HEK293T (cell line): Measurements from ENCODE around the gene DCTN3.

Experiments used
- ARNT ChIP-seq: fragments of 450-650 bp; IDR thresholded peaks from 2 replicates; pipeline ENCODE4 v1.6.1; 2017; ENCODE audit warnings: mild to moderate bottlenecking
- BHLHE40 ChIP-seq: fragments of 450-650 bp; IDR thresholded peaks from 2 replicates; pipeline ENCODE4 v1.6.1; 2016; ENCODE audit warnings: mild to moderate bottlenecking, moderate library complexity, borderline replicate concordance
- CTBP1 ChIP-seq: fragments of 450-650 bp; IDR thresholded peaks from 2 replicates; pipeline ENCODE4 v1.6.1; 2016; ENCODE audit warnings: borderline replicate concordance
- FOXA1 ChIP-seq: fragments of 450-650 bp; IDR thresholded peaks from 2 replicates; pipeline ENCODE4 v1.6.1; 2016; ENCODE audit warnings: mild to moderate bottlenecking
- FOXM1 ChIP-seq: fragments of 450-650 bp; IDR thresholded peaks from 2 replicates; pipeline ENCODE4 v1.6.1; 2017; ENCODE audit warnings: mild to moderate bottlenecking, borderline replicate concordance
- HDGF ChIP-seq: fragments of 450-650 bp; IDR thresholded peaks from 2 replicates; pipeline ENCODE4 v1.6.1; 2017; ENCODE audit warnings: antibody characterized with exemption, borderline replicate concordance
- L3MBTL2 ChIP-seq: fragments of 450-650 bp; conservative IDR thresholded peaks from 2 replicates; pipeline ENCODE4 v1.6.1; 2016; ENCODE audit warnings: mild to moderate bottlenecking
- SP1 ChIP-seq: fragments of 450-650 bp; IDR thresholded peaks from 2 replicates; pipeline ENCODE4 v1.6.1; 2017
- SUZ12 ChIP-seq: fragments of 450-650 bp; IDR thresholded peaks from 2 replicates; pipeline ENCODE4 v1.6.1; 2016; ENCODE audit warnings: mild to moderate bottlenecking
- TARDBP ChIP-seq: fragments of 450-650 bp; IDR thresholded peaks from 2 replicates; pipeline ENCODE4 v1.6.1; 2016
- ZNF384 ChIP-seq: fragments of 450-650 bp; IDR thresholded peaks from 2 replicates; pipeline ENCODE4 v1.6.1; 2016
- TF ChIP-seq, protein P1 (sequence below): fragments of 450-650 bp; IDR thresholded peaks from 2 replicates; pipeline ENCODE4 v1.6.1; 2016

DNA sequence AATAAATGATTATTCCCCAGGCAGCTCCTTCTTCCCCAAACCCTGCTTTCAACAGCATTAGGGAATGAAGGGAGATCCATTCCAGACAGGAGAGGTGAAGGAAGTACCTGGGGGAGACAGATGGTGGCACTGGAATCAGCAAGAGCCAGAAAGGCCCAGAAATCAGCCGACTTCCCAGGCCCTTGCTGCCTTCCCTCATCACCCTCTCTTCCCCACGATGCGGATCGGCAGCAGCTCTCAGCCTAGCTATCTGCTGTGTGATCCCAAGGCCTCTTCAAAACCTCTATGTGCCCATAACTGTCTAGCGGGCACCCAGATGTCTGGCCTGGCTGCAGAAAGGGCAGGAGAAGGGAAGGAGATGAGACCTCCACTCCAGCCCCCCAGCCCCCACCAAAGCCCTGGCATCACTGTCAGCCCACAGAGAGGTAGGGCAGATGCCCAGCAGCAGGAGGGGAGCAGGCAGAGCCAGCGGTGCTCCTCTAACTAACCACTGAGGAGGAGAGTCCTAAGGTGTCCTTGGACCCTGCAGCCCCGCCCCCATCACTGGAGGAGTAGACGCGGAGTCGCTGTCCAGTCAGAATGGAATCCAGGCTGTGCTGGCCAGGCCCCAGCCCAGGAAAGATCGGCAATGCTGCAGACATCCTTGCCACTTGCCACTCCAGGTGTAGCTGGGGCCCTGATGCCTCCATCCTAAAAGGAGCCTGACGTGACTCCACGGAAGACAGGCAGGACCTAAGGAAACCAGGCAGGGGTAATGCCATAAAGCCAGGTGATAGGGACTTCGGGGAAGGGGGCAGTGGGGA lies 43.5 kb downstream of the DCTN3 start:
- TF ChIP-seq SP1 (no peak), L3MBTL2 (no peak), TARDBP (no peak), SUZ12 (no peak), BHLHE40 (no peak), FOXM1 (no peak), FOXA1 (no peak), CTBP1 (no peak), ARNT (no peak), ZNF384 (no peak), HDGF (no peak)
- TF ChIP-seq, protein P1, sequence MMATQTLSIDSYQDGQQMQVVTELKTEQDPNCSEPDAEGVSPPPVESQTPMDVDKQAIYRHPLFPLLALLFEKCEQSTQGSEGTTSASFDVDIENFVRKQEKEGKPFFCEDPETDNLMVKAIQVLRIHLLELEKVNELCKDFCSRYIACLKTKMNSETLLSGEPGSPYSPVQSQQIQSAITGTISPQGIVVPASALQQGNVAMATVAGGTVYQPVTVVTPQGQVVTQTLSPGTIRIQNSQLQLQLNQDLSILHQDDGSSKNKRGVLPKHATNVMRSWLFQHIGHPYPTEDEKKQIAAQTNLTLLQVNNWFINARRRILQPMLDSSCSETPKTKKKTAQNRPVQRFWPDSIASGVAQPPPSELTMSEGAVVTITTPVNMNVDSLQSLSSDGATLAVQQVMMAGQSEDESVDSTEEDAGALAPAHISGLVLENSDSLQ: no peak
